GM10248 (cell line): ENCODE measurements around the gene CHD5.
A peak's percentile ranks its signal among the peaks of the same experiment; 100 is the strongest.

Source experiments
- CTCF ChIA-PET: fragments of 300-600 bp; sonication (Branson Sonifier 250); formaldehyde crosslinking; extraction: SDS; loops from one replicate; lab custom pipeline; 2021; ENCODE audit warnings: antibody characterized with exemption; lab: Yijun Ruan, JAX
- POLR2A ChIA-PET: fragments of 350-650 bp; sonication (Branson Sonifier 250); formaldehyde crosslinking; extraction: SDS; loops from one replicate; lab custom pipeline; 2020; ENCODE audit warnings: antibody characterized with exemption; lab: Yijun Ruan, JAX
- DNase-seq: peaks from one replicate; pipeline ENCODE4 v3.0.0; 2012; ENCODE audit errors: extremely low spot score
- TF ChIP-seq, protein P1 (sequence below): IDR thresholded peaks from 2 replicates; pipeline ENCODE4 v1.5.1; 2012; ENCODE audit warnings: mild to moderate bottlenecking, low read depth; ENCODE audit errors: extremely low read depth, missing control alignments, control extremely low read depth

Gene CHD5

DNA sequence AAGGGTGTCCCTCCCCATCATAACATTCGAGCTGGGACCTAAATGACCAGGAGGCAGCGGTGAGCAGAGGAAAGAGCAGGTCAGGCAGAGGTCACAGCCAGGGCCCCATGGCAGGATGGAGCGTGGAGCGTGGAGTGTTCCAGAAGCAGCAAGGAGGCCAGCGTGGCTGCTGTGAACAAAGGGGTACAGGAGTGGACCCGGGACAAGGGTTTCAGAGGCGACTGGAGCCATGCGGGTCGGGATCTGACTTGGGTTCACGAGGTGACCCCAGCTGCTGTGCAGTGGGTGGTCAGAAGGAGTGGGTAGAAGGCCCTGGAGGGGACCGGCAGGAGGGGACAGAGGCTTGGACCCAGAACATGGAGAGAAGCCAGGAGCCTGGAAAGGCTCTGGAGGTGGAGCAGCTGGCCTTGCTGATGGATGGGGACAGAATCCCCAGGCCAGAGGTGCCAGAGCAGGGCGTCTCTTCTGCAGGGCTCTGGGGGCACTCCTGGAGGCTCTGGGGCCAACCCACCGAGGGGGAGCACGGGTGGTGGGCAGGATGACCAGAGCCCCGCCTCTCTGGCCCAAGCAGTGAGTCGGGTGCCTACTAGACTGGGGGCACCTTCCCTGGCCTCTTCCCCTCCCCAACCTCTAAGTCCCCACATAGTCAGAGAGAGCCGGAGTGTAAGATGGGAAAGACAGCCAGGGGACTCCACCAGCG, 2.3 kb downstream of the CHD5 start:
- TF ChIP-seq, protein P1, sequence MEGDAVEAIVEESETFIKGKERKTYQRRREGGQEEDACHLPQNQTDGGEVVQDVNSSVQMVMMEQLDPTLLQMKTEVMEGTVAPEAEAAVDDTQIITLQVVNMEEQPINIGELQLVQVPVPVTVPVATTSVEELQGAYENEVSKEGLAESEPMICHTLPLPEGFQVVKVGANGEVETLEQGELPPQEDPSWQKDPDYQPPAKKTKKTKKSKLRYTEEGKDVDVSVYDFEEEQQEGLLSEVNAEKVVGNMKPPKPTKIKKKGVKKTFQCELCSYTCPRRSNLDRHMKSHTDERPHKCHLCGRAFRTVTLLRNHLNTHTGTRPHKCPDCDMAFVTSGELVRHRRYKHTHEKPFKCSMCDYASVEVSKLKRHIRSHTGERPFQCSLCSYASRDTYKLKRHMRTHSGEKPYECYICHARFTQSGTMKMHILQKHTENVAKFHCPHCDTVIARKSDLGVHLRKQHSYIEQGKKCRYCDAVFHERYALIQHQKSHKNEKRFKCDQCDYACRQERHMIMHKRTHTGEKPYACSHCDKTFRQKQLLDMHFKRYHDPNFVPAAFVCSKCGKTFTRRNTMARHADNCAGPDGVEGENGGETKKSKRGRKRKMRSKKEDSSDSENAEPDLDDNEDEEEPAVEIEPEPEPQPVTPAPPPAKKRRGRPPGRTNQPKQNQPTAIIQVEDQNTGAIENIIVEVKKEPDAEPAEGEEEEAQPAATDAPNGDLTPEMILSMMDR, result no peak
- no peak for DNase-seq
- CTCF ChIA-PET, result interaction anchor here (0.9 kb wide), 1 partner anchor 40 kb away, joined by 4 read pairs; no protein-coding TSS in a partner anchor
- POLR2A ChIA-PET, result interaction anchor here (0.5 kb wide), 1 partner anchor 216 kb away, joined by 4 read pairs; no protein-coding TSS in a partner anchor

DNA sequence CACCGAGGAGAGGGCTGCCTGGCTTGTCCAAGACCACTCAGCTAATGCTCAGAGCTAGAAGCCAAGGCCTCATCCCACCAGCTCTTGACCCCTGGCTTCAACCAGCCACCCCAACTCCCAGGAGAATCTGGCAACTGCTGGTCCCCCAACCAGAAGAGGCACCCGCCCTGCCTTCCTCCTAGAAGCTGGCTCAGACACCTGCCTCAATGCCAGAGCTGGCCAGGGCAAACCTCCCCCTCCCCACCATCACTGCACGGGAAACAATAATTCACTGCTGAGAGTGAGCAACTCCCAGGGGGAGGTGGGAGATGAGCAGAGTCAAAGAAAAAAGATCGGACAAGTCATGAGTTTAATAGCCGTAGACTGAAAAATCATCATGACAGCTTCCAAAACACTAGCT, 3.3 kb downstream of the CHD5 start:
- DNase-seq, result no peak
- ChIA-PET POLR2A (no interaction called here), CTCF (interaction anchor here (0.7 to 0.9 kb wide), 3 partner anchors 9 to 41 kb away, joined by 3 to 4 read pairs (median 3); partner anchors contain the start of gene RNF207)
- TF ChIP-seq, protein P1, result no peak

DNA sequence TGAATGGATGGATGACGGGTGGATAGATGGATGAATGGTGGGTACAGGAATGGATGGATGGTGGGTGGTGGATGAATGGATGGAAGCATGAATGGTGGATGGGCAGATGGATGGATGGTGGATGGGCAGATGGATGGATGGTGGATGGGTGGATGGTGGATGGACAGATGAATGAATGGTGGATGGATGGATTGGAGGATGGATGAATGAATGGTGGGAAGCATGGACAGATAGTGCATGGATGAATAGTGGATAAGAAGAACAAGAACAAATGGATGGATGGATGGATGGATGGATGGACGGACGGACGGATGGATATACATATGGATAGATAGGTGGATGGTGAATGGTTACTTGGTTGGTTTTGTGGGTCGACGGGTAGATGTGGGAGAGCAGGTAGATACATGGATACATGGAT, 4.7 kb downstream of the CHD5 start:
- ChIA-PET CTCF (no interaction called here), POLR2A (no interaction called here)
- TF ChIP-seq, protein P1, result no peak
- DNase-seq, result no peak

DNA sequence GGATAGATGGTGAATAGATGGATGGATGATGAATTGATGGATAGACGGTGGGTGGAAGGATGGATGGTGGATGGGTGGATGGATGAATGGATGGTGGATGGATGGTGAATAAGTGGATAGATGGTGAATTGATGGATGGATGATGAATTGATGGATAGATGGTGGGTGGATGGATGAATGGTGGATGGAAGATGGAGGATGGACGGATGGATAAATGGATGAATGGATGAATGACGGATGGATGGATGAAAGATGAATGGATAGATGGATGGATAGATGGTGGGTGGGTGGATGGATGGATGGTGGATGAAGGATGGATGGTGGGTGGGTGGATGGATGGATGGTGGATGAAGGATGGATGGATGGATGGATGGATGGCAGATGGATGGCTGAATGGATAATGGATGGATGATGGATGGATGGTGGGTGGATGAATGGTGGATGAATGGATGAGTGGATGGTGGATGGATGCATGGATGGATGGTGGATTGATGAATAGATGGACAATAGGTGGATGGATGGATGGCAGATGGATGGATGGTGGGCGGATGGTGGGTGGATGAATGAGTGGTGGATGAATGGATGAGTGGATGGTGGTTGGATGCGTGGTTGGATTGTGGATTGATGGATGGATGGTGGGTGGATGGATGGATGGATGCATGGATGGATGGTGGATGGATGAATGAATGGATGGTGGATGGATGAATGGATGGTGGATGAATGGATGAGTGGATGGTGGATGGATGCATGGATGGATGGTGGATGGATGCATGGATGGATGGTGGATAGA, 5.3 kb downstream of the CHD5 start:
- CTCF ChIA-PET, result no interaction called here
- no peak for DNase-seq
- POLR2A ChIA-PET, result no interaction called here

DNA sequence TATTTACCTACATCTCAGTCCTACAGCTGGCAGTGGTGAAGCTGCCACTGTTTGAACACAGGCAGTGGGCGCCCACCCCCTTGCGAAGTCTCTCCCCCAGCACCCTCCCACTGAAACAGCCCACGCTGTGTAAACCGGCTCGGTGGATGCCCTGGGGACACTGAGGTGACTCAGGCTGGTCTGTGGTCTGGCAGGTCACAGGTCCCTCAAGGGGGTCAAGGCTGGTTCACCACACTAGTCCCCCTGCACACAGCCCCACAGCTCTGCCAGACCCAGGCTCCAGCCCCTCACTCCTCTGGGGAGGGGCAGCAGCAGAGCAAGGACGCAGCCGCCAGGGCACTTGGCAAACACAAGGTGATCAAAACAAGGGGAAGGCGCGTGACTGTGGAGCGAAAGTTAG, 7.6 kb downstream of the CHD5 start:
- DNase-seq, result no peak
- ChIA-PET POLR2A (no interaction called here), CTCF (no interaction called here)
- TF ChIP-seq, protein P1, result no peak

More for the DNA sequence above, 5.3 kb downstream of the CHD5 start:
- TF ChIP-seq, protein P1, result no peak

DNA sequence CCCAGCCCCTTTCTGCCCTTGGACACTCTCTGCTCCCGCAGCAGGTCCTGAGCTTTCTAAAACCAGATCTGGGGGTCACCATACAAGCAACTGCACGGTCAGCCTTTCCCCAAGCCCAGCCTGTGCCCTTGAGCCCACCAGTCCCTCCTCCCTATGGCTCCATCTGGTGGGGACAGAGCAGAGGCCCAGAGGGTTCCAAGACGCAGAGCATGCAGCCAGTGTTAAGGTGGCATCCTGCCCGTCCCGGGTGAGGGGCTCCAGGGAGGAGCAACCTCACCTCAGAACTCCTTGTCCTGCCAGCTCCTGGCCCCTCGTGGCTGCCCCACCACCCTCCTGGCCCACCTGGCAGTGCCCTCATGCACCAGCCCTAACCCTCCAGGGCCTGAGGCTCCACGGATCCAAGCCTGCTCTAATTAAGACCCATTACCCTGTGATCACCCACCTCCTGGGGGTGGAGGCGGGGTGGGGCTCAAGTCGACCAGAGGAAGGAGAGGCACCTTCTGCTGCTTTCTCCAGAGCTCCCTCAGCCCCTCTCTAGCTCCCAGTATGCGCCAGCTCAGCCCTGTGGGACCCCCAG, 8.5 kb downstream of the CHD5 start:
- TF ChIP-seq, protein P1, result peak; percentile 39
- DNase-seq, result no peak
- POLR2A ChIA-PET, result no interaction called here
- CTCF ChIA-PET, result no interaction called here
